Measurements from ENCODE around the gene DBF4B.
"Not testable (repeated sequence)": the region's sequence is repeated elsewhere in the genome, so short reads cannot be mapped to it uniquely, and the experiment has no call there.

Gene DBF4B

DNA sequence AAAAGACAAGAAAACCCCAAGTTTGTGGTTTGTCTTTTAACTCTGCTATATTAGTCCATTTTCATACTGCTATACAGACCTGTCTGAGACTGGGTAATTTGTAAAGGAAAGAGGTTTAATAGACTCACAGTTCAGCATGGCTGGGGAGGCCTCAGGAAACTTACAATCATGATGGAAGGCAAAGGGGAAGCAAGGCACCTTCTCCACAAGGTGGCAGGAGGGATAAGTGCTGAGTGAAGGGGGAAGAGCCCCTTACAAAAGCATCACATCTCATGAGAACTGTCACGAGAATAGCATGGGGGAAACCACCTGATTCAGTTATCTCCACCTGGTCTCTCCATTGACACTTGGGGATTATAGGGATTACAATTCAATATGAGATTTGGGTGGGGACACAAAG, 36.8 kb downstream of the DBF4B start:
- Histone ChIP-seq H3K27me3 (ENCODE audit: low read depth) (no peaks in the 10 kb centered on the region), H3K4me3 (no peak overlapping the region), H3K4me1 (no peaks in the 10 kb centered on the region), H3K9me3 (no peaks in the 10 kb centered on the region), H3K36me3 (replicated peaks) (peaks cover 44% of the 10 kb centered on the region)
- in situ Hi-C loops (cut with MboI; ENCODE audit: low sequenced_read_pairs): no loop called here
- DNase-seq (ENCODE audit: low spot score in 2 of 2): no peak

DNA sequence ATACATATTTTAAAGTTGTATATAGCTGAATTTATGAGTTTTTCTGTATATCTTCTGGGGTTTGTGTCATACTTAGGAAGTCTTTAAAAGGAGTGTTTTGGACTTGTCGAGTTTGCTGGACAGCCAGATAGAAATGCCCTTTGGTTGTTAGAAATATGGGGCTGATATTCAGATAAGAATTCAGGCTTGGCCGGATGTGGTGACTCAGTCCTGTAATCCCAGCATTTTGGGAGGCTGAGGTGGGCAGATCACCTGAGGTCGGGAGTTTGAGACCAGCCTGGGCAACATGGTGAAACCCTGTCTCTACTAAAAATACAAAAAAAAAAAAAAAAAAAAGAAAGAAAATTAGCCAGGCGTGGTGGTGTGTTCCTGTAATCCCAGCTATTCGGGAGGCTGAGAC, 37.3 kb downstream of the DBF4B start:
- H3K36me3 ChIP-seq (replicated peaks): peaks cover 44% of the 10 kb centered on the region
- in situ Hi-C loops (cut with MboI; ENCODE audit: low sequenced_read_pairs): not testable (repeated sequence)

DNA sequence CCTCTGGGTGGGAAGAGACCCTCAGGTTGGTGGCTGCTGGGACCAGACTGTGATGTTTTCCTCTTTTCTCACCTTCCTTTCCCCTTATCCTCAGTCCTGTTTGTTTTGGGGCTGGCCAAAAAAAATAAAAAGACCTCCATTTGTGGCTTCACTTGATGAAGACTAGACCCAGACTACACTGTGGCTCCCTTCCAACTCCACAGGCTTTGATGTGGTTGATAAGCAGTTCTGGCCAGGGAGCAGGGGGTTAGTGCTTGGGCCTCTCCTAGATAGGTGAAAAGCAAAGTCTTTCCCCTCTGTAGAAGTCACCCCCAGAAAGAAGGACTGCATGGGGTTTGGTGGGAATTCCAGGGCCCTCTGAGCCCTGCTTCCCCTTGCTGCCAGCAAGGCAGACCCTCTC, 39.1 kb downstream of the DBF4B start:
- H3K36me3 ChIP-seq (replicated peaks): peaks cover 42% of the 10 kb centered on the region
- in situ Hi-C loops (cut with MboI; ENCODE audit: low sequenced_read_pairs): no loop called here

More for the DNA sequence above, 37.3 kb downstream of the DBF4B start:
- not testable (repeated sequence) for H3K27me3 ChIP-seq (ENCODE audit: low read depth); H3K4me1 ChIP-seq; H3K9me3 ChIP-seq; H3K4me3 ChIP-seq; DNase-seq (ENCODE audit: low spot score in 2 of 2)

DNA sequence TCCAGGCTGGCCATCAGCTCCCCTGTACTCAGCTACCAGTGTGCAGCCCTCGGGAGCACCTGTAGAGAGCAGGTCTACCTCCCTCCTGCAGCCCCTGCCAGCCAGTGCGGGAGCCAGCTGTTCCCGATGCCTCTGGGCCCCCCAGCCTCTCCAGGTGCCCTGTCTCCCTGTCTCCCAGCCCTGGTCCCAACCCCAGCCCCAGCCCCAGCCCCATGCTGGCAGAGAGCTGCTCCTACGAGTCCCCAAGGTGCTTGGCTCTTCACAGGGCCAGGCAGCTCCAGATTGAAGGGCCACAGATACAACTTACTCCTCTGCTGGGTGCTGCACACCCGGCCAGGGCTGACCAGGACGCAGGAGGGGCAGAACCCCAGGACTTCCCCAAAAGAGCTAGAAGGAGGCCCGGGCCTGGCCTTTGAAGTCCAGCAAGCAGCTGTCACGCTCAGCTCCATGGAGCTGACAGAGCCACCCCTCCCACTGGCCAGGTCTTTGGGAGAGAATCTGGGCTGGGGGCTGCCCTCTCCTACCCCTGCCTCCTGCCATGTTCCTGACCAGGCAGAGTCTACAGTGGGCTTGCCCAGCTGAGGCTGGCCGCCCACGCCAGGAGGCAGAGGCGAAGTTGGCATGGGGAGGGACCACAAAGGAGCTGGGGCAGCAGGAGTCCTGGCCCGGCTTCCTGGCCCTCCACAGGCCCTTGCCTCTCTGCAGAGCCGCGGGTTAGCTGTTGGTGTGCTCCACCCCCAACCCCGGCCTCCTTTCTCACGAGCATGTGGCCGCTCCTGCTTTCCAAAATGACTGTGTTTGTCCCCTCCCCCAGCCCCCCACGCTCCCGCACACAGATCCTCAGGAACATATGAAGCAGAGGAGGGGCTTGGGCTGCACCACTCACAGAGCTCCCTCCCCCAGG, 40.9 kb downstream of the DBF4B start:
- H3K4me1 ChIP-seq: no peaks in the 10 kb centered on the region
- no peaks in the 10 kb centered on the region for H3K27me3 ChIP-seq (ENCODE audit: low read depth)
- no peak for DNase-seq (ENCODE audit: low spot score in 2 of 2)
- H3K4me3 ChIP-seq: no peak overlapping the region
- no peaks in the 10 kb centered on the region for H3K9me3 ChIP-seq
- peaks cover 42% of the 10 kb centered on the region for H3K36me3 ChIP-seq (replicated peaks)
- in situ Hi-C loops (cut with MboI; ENCODE audit: low sequenced_read_pairs): no loop called here

More for the DNA sequence above, 39.1 kb downstream of the DBF4B start:
- H3K4me3 ChIP-seq: no peak overlapping the region
- DNase-seq (ENCODE audit: low spot score in 2 of 2): no peak
- H3K27me3 ChIP-seq (ENCODE audit: low read depth): no peaks in the 10 kb centered on the region
- H3K9me3 ChIP-seq: no peaks in the 10 kb centered on the region
- no peaks in the 10 kb centered on the region for H3K4me1 ChIP-seq

DNA sequence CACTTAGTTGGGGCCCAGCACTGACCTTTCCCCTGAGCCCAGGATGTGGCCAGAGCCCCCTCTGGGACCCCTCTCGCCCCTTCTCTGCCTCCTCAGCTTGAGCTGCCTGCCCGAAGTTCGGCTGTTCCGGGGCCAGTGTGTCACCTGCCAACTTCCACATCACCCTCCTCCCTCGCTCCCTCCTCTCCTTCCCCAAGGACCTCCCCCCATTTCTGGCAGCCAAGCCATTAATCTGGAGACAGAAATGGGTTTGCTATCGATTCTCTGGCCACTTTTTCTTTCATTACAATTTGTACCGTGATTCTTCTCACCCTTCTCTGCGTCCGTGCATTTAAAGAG, 41.5 kb downstream of the DBF4B start:
- no peaks in the 10 kb centered on the region for H3K4me1 ChIP-seq
- no peaks in the 10 kb centered on the region for H3K27me3 ChIP-seq (ENCODE audit: low read depth)
- DNase-seq (ENCODE audit: low spot score in 2 of 2): no peak
- no peaks in the 10 kb centered on the region for H3K9me3 ChIP-seq
- in situ Hi-C loops (cut with MboI; ENCODE audit: low sequenced_read_pairs): no loop called here
- H3K36me3 ChIP-seq (replicated peaks): peaks cover 42% of the 10 kb centered on the region
- no peak overlapping the region for H3K4me3 ChIP-seq

DNA sequence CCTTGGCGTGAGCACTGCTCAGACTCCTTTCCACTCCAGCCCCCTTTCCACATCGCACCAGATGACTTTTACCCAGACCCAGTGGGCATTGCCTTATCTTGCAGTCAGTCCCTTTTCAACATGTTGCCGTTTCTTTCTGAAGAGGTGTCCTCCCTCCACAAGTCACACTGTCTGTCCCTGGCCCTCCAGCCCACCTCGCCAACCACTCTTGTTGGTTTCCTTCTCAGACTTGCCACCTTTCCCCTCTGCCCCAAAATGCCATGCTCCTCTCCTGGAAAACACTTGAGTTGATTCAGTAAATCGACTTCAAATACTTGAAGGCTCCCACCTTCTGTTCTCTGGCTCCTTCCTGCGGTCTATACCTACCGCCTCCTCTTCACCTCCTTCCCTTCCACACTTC, 42.9 kb downstream of the DBF4B start:
- Histone ChIP-seq H3K36me3 (replicated peaks) (peaks cover 42% of the 10 kb centered on the region), H3K9me3 (no peaks in the 10 kb centered on the region), H3K27me3 (ENCODE audit: low read depth) (no peaks in the 10 kb centered on the region), H3K4me1 (no peaks in the 10 kb centered on the region), H3K4me3 (no peak overlapping the region)
- in situ Hi-C loops (cut with MboI; ENCODE audit: low sequenced_read_pairs): no loop called here
- no peak for DNase-seq (ENCODE audit: low spot score in 2 of 2)

DNA sequence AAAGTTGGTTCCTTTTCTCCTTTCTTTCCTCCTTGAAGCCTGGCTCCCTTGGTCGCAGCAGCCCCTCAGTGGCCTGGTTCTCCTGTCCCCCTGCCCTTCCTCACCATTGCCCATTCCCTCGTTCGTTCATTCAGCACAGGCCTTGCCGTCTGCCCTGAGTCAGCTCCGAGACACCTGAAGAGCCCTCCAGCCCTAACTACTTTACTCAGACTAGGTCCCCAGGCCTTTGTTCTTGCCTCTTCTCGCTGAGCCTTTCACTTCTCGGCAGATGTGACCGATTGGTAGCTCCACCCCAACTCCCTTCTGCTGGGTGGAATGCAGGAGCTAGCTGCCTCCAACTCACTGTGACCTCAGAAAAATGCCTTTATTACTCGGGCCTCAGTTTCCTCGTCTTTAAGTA, 43.3 kb downstream of the DBF4B start:
- H3K36me3 ChIP-seq (replicated peaks): peaks cover 42% of the 10 kb centered on the region
- in situ Hi-C loops (cut with MboI; ENCODE audit: low sequenced_read_pairs): no loop called here

DNA sequence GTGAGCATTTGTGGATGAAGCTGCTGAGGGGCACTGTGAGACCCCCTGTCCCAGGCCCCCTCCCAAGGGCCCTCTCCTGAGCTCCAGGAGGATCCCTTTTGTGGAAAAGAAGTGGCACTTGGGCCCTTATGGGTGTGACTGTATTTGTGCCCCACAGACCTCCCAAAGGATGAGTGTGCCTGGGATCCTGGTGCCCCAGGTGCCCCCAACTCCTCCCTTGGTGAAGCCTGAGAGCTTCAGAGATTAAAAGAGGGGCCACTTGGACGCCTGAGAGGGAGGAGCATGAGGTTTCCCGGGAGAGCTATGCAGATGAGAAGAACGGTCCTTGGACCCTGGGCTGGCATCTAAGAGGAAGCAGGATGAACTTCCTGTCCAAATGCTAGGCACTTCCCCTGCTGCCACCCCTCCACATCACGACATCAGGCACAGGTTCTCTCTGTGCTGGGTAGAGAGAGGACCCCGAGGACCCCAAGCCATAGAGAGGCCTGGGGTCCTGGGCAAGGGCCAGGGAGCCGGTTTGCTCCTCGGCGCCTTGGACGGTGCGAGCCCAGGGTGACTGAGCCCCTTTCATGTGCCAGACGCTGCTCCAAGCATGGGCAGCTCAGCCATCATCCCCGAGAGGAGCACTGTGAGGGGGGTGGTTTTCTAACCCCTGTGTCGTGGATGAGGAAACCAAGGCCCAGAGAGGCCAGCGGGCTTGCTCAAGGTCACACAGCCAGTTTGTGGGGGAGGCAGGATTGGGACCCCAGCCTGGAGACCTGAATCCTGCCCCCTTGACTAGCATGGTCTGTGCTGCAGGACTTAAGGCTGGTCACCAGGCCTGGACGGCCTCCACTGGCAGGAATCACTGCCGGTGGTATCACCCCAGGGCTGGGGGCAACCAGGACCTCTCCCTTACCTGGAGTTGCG, 44.7 kb downstream of the DBF4B start:
- H3K4me1 ChIP-seq: no peaks in the 10 kb centered on the region; the same call in 1 of the 2 replicates
- peaks cover 28% of the 10 kb centered on the region for H3K36me3 ChIP-seq (replicated peaks)
- in situ Hi-C loops (cut with MboI; ENCODE audit: low sequenced_read_pairs): no loop called here
- H3K4me3 ChIP-seq: no peak overlapping the region
- no peak for DNase-seq (ENCODE audit: low spot score in 2 of 2)
- no peaks in the 10 kb centered on the region for H3K27me3 ChIP-seq (ENCODE audit: low read depth)
- H3K9me3 ChIP-seq: no peaks in the 10 kb centered on the region

More for the DNA sequence above, 43.3 kb downstream of the DBF4B start:
- Histone ChIP-seq H3K4me1 (no peaks in the 10 kb centered on the region), H3K9me3 (no peaks in the 10 kb centered on the region), H3K4me3 (no peak overlapping the region), H3K27me3 (ENCODE audit: low read depth) (no peaks in the 10 kb centered on the region)
- no peak for DNase-seq (ENCODE audit: low spot score in 2 of 2)

DNA sequence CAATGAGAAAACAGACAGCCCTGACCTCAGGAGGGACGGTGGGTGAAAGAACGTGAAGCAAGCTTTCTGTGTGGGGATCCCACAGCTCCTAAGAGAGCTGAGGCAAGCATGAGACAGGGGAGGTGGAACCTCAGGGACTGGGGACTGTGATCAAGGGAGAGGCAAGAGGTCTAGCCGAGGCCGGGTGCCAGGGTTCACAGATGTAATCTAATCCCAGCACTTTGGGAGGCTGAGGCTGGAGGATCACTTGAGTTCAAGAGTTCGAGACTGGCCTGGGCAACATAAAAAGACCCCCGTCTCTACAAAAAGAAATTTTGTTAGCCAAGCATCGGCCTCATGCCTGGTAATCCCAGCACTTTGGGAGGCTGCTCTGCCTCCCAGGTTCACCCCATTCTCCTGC, 45.8 kb downstream of the DBF4B start:
- Histone ChIP-seq H3K36me3 (replicated peaks) (peaks cover 21% of the 10 kb centered on the region), H3K27me3 (ENCODE audit: low read depth) (no peaks in the 10 kb centered on the region), H3K4me3 (no peak overlapping the region), H3K4me1 (no peaks in the 10 kb centered on the region; the same call in 1 of the 2 replicates), H3K9me3 (no peaks in the 10 kb centered on the region)
- DNase-seq (ENCODE audit: low spot score in 2 of 2): no peak
- in situ Hi-C loops (cut with MboI; ENCODE audit: low sequenced_read_pairs): no loop called here

DNA sequence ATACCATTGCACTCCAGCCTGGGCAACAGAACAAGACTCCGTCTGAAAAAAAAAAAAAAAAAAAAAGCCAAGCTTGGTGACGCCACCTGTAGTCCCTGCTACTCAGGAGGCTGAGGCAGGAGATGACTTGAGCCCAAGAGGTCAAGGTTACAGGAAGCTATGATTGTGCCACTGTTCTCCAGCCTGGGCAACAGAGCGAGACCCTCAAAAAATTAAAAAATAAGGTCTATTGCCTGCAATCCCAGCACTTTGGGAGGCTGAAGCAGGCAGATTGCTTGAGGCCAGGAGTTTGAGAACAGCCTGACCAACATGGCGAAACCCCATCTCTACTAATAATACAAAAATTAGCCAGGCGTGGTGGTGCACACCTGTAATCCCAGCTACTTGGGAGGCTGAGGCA, 46.7 kb downstream of the DBF4B start:
- peaks cover 17% of the 10 kb centered on the region; the same call in 1 of the 2 replicates for H3K36me3 ChIP-seq (replicated peaks)
- H3K9me3 ChIP-seq; DNase-seq (ENCODE audit: low spot score in 2 of 2); H3K4me1 ChIP-seq; H3K4me3 ChIP-seq; H3K27me3 ChIP-seq (ENCODE audit: low read depth); in situ Hi-C loops (cut with MboI; ENCODE audit: low sequenced_read_pairs): not testable (repeated sequence)

DNA sequence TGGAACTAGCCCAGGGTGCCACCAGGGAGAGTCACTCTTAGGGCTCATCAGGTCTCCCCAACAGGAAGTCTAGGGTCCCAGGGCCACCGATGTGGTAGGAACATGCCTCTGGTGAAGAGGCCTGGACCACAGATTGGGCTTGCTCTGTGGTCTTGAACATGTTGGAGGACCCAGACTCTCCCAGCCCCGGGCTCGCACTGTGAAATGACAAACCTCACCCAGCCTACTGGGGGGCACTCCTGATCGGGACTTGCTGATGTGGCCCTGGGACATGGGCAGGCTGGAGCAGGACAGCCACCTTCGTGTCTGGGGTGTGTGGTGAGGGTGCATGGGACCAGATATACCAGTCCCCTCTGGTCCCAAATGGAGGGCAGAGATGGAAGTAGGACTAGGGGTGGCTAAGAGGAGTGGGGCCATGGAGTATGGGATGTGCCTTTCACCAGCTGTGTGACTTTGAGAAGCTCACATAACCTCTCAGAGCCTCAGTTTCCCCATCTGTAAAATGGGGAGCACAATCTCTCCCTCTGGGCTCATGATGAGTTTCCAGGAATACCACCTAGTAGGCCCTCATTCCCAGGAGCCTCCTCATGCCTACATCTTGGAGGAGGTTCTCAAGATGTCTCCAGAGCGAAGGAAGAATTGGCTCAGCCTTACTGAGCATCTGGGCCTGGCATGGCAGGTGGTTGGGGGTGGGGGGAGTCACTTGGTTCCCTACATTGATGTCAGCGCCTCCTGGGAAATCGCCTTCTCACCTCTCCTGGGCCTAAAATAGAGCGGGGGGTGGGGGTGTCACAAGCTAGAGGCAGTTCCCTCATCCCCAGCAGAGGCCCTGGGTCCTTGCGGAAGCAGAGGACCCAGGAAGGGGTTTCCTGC, 48.8 kb downstream of the DBF4B start:
- no peak for DNase-seq (ENCODE audit: low spot score in 2 of 2)
- H3K27me3 ChIP-seq (ENCODE audit: low read depth): no peaks in the 10 kb centered on the region
- H3K4me3 ChIP-seq: no peak overlapping the region
- no peaks in the 10 kb centered on the region for H3K36me3 ChIP-seq (replicated peaks)
- H3K9me3 ChIP-seq: no peaks in the 10 kb centered on the region
- peaks cover 7% of the 10 kb centered on the region for H3K4me1 ChIP-seq
- in situ Hi-C loops (cut with MboI; ENCODE audit: low sequenced_read_pairs): no loop called here

DNA sequence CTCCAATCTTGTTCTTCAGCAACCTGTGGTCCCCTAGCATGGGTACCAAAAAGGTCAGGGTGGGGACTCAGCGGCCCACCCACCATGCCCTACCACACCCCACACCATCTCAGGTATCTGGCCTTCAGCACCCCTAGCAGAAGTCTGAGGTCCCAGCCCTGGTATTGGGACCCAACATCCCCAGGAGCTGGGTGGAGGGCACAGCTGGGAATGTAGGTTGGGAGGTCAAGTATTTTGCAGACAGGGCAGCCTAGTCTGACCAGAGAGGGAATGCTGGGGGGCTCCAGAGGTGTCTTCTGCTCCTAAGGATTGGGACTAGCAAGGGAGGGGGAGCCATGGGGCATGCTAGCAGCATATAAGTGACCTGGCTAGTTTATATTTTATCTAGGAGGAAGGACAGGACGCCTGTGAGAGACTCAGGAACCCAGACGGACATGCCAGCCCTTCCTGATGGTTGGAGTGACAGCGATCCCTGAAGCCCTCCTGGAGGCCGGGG, 49.5 kb downstream of the DBF4B start:
- no peaks in the 10 kb centered on the region for H3K9me3 ChIP-seq
- peaks cover 7% of the 10 kb centered on the region for H3K4me1 ChIP-seq
- no peaks in the 10 kb centered on the region for H3K36me3 ChIP-seq (replicated peaks)
- in situ Hi-C loops (cut with MboI; ENCODE audit: low sequenced_read_pairs): no loop called here
- DNase-seq (ENCODE audit: low spot score in 2 of 2): no peak
- no peaks in the 10 kb centered on the region for H3K27me3 ChIP-seq (ENCODE audit: low read depth)
- H3K4me3 ChIP-seq: no peak overlapping the region; the same call in 1 of the 2 replicates

DNA sequence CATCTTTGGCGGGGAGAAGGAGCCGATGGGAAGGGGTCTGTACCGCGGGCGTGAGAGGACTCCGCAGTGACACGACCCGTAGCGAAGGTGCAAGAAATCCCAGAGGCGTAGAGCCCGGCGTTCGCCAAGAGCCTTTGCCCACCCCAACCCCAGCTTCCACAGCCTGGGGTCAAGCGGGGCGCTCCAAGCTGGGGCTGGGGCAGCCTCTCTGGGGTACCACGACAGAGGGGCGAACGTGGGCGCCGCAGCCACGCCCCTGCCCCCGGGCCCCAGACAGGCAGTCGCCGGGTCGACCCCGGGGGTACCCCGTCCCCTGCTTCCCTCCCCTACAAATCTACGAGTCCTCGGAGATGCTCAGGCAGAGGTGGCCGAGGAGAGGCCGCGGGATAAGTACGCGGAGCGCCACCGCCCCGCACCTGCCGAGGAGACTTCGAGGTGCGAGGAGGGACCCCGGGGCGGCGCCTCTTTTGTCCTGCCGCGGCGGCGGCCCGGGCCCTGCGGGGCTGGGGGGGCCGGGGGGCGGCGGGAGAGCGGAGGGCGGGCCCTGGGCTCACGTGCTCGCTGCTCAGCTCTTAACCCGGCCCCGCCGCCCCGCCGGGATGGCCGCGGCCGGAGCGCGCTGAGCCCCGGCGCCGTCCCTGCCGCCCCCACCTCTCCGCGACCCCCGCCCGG, 50.1 kb downstream of the DBF4B start, which contains the start of gene ADAM11:
Gene ADAM11, plus strand, starts transcription at position 575 of the 672 bp plus-strand sequence. CDS start 212 bp downstream, outside the sequence.
- no peaks in the 10 kb centered on the region for H3K9me3 ChIP-seq
- in situ Hi-C loops (cut with MboI; ENCODE audit: low sequenced_read_pairs): no loop called here
- no peaks in the 10 kb centered on the region for H3K36me3 ChIP-seq (replicated peaks)
- H3K27me3 ChIP-seq (ENCODE audit: low read depth): no peaks in the 10 kb centered on the region
- peak within 1 kb of the TSS; percentile 56 for H3K4me3 ChIP-seq
- peaks cover 7% of the 10 kb centered on the region for H3K4me1 ChIP-seq
- DNase-seq (ENCODE audit: low spot score in 2 of 2): peak in 1 of 2 experiments; percentile 54
